AG04449 (cell line): ENCODE measurements around the gene CALML6.
A peak's percentile ranks its signal among the peaks of the same experiment; 100 is the strongest.

Experiments used
- CTCF ChIA-PET: fragments of 350-600 bp; formaldehyde crosslinking; extraction: SDS; loops from one replicate; lab custom pipeline; 2021; ENCODE audit warnings: antibody characterized with exemption; lab: Yijun Ruan, JAX
- POLR2A ChIA-PET: fragments of 400-600, 350-600 bp; formaldehyde crosslinking; extraction: SDS; loops from one replicate; lab custom pipeline; 2020; ENCODE audit warnings: antibody characterized with exemption, inconsistent platforms; lab: Yijun Ruan, JAX
- DNase-seq: peaks from one replicate; pipeline ENCODE4 v3.0.0-alpha.2; 2010; ENCODE audit warnings: low read depth, low spot score
- H3K4me3 ChIP-seq: 2 replicates; pipeline ENCODE4 v1.5.1; 2011; ENCODE audit warnings: low read depth, mild to moderate bottlenecking, control low read depth, low read length
- CTCF ChIP-seq: IDR thresholded peaks from one replicate; pipeline ENCODE4 v1.5.1; 2011; ENCODE audit warnings: mild to moderate bottlenecking, moderate library complexity, low read length, control low read depth, inconsistent platforms; ENCODE audit not compliant: insufficient read depth; ENCODE audit errors: missing control alignments

Gene CALML6

GRCh38 chr1:1948783-1949182 lies 33.7 kb downstream of the CALML6 start:
- ChIA-PET POLR2A (no interaction called here), CTCF (interaction anchor here (1.5 to 1.8 kb wide), 2 partner anchors 10 to 12 kb away, joined by 5 to 7 read pairs; no protein-coding TSS in a partner anchor)
- no peak overlapping the region for H3K4me3 ChIP-seq
- DNase-seq: no peak
- TF ChIP-seq CTCF: no peak

GRCh38 chr1:1950940-1951339 lies 35.9 kb downstream of the CALML6 start:
- CTCF ChIA-PET: no interaction called here
- H3K4me3 ChIP-seq: no peak overlapping the region
- POLR2A ChIA-PET: no interaction called here
- no peak for TF ChIP-seq CTCF
- no peak for DNase-seq

- no peak for TF ChIP-seq CTCF
- H3K4me3 ChIP-seq: no peak overlapping the region
- no peak for DNase-seq
- ChIA-PET CTCF (interaction anchor here (1.6 kb wide), 2 partner anchors 10 to 91 kb away, joined by 6 to 12 read pairs; no protein-coding TSS in a partner anchor), POLR2A (no interaction called here)
These were observed 39.0 kb downstream of the CALML6 start for GRCh38 chr1:1954015-1954414.

- no peak for DNase-seq
- no peak overlapping the region for H3K4me3 ChIP-seq
- peak; percentile 5 for TF ChIP-seq CTCF
- ChIA-PET POLR2A (no interaction called here), CTCF (interaction anchor here (1.6 kb wide), 2 partner anchors 10 to 90 kb away, joined by 5 to 6 read pairs; no protein-coding TSS in a partner anchor)
These were observed 39.9 kb downstream of the CALML6 start for GRCh38 chr1:1954831-1955441.

GRCh38 chr1:1955621-1956094 lies 40.6 kb downstream of the CALML6 start:
- CTCF ChIA-PET: interaction anchor here (1.6 kb wide), 2 partner anchors 11 to 89 kb away, joined by 5 to 6 read pairs; no protein-coding TSS in a partner anchor
- POLR2A ChIA-PET: no interaction called here
- TF ChIP-seq CTCF: no peak
- no peak for DNase-seq
- H3K4me3 ChIP-seq: no peak overlapping the region

- ChIA-PET POLR2A (no interaction called here), CTCF (interaction anchor here (1.0 to 1.6 kb wide), 3 partner anchors 12 to 91 kb away, joined by 3 to 5 read pairs (median 3); no protein-coding TSS in a partner anchor)
- no peak for TF ChIP-seq CTCF
- no peak for DNase-seq
- H3K4me3 ChIP-seq: no peak overlapping the region
These were observed 41.0 kb downstream of the CALML6 start for GRCh38 chr1:1956101-1956500.
